Motor neuron (in vitro differentiated cells): ENCODE measurements around the gene OR51B6. TPM values are rescaled to one million over a fixed set of nuclear protein-coding genes. Genes with fewer than 3 reads are reported as not detected.
"Not testable (repeated sequence)": the region's sequence is repeated elsewhere in the genome, so short reads cannot be mapped to it uniquely, and the experiment has no call there.

Experiments used
- ATAC-seq, 8 experiments: fragments of 200-7000 bp; cut with Tn5 transposase; replicated peaks in 6 of 8; 2 replicates each; pipeline ENCODE4 v1.8.0; 2021; ENCODE audit warnings: mild to moderate bottlenecking in 8 of 8, moderate library complexity in 8 of 8
- H3K27ac ChIP-seq, 2 donors: fragments of 250-450 bp; sonication (Bioruptor Pico); 2 replicates each; pipeline ENCODE4 v1.9.0; 2021; ENCODE audit warnings: antibody characterized with exemption in 2 of 2, mild to moderate bottlenecking in 2 of 2, moderate library complexity in 1 of 2
- H3K4me1 ChIP-seq, 2 donors: fragments of 250-450 bp; sonication (Bioruptor Pico); replicated peaks in 1 of 2; 2 replicates each; pipeline ENCODE4 v1.6.1; 2021; ENCODE audit warnings: antibody characterized with exemption in 2 of 2, mild to moderate bottlenecking in 2 of 2, moderate library complexity in 1 of 2
- H3K4me3 ChIP-seq, 5 donors: fragments of 250-450 bp; sonication (Bioruptor Pico); 2 replicates each; pipeline ENCODE4 v1.9.0; 2021; ENCODE audit warnings: antibody characterized with exemption in 5 of 5, mild to moderate bottlenecking in 5 of 5, moderate library complexity in 4 of 5
- WGBS, 10 experiments: fragments of 450-650 bp; shearing (Covaris generic); methylation state at CpG; one replicate each; pipeline ENCODE4 v1.0.0; 2022; 5-methylcytosine and 5-hydroxymethylcytosine counted together
- in situ Hi-C, 9 experiments: fragments of 400-800 bp; cut with MboI; loops; one replicate each; pipeline ENCODE4 v1.15.0; 2021; ENCODE audit warnings: low sequenced_read_pairs in 9 of 9, low pct_unique_long_range_greater_than_20kb in 2 of 9; ENCODE audit not compliant: unreplicated experiment in 9 of 9
- total RNA-seq, 8 experiments: library from RNA; unstranded; fragments of 300-600 nt; gene quantifications; 2 replicates each; pipeline versions ENCODE4 v1.2.3 to v1.2.4, GENCODE V29; 2022

OR51B6 gene
- total RNA-seq, 8 experiments from 2014 or later, result 0.21 to 0.55 (median 0.32) TPM; not detected in 4

GRCh38 chr11:5343474-5344335 lies 7.6 kb upstream of the OR51B6 start, which contains the start of gene OR51B5:
TSS of gene OR51B5 (minus strand) at chr11:5343524. CDS start at chr11:5343524, 0 bp downstream.
- H3K27ac ChIP-seq, result no peak within 1 kb of the TSS
- peak in 1 of 8 experiments; percentile 28 for ATAC-seq
- in situ Hi-C loops, result no loop called here
- H3K4me1 ChIP-seq, result no peaks in the 10 kb centered on the region
- no peak within 1 kb of the TSS for H3K4me3 ChIP-seq
- WGBS, 10 experiments, result 48 to 93% (median 63%) methylated on average over 1 to 6 of the region's 6 CpGs

DNA sequence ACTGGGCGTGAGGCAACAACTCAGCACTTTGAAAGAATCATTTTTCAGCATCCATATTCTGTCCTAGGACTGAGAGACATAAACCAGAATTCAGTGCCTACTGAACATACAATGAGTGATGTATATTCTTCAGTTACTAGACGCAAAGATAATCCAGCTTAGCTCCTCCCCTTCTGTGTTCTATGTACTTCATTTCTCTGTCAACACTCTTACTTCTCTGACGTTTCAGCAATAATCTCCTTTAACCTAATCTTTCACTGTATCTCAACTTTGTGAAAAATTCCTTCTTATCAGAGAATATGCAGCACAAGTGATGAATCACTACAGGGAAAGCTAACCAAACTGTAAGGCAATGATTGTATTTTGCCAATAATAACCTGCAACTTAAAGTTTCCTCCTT lies 5.5 kb upstream of the OR51B6 start:
- no peak for ATAC-seq
- Histone ChIP-seq H3K4me3 (no peak overlapping the region), H3K4me1 (no peaks in the 10 kb centered on the region), H3K27ac (no peak overlapping the region)
- WGBS, 10 experiments, result 0 to 83% (median 57%) methylated on average over 1 to 3 of the region's 3 CpGs; no CpG with 5 or more reads in 1 of the 10 experiments
- in situ Hi-C loops, result no loop called here

GRCh38 chr11:5348551-5349194 lies 2.6 kb upstream of the OR51B6 start:
- H3K27ac ChIP-seq, result no peak overlapping the region
- in situ Hi-C loops, result no loop called here
- ATAC-seq, result peak in 2 of 8 experiments; percentile 25 to 81
- H3K4me3 ChIP-seq, result no peak overlapping the region
- WGBS, 10 experiments, result 8 to 30% (median 25%) methylated on average over 1 to 3 of the region's 3 CpGs; no CpG with 5 or more reads in 5 of the 10 experiments
- H3K4me1 ChIP-seq, result no peaks in the 10 kb centered on the region

DNA sequence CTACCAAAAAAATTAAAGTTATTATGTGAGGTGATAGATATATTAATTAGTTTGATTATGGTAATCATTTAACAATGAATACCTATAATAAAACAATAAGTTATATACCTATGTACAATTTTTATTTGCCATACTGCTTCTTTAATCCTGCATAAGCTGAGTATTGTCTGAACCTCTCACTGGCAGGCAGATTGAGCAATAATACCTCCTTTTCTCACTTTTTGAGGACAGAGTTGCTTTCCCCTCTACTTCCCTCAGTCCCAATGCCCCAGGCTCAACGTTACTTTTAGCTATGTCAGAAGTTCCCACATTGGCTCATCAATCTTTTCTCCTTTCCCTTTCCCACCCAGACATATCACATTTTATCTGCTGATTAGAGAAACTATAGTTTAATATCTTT lies 1.8 kb upstream of the OR51B6 start:
- no peak overlapping the region for H3K4me3 ChIP-seq
- 25 to 83% (median 57%) methylated on average over 1 of the region's 1 CpG; no CpG with 5 or more reads in 5 of the 10 experiments for WGBS, 10 experiments
- in situ Hi-C loops, result no loop called here
- H3K4me1 ChIP-seq, result no peaks in the 10 kb centered on the region
- H3K27ac ChIP-seq, result no peak overlapping the region
- no peak for ATAC-seq

GRCh38 chr11:5356031-5356430 lies 4.7 kb downstream of the OR51B6 start:
- H3K4me1 ChIP-seq, H3K4me3 ChIP-seq, H3K27ac ChIP-seq, ATAC-seq: not testable (repeated sequence)
- WGBS, 10 experiments, result 71 to 80% (median 77%) methylated on average over 1 to 3 of the region's 5 CpGs; no CpG with 5 or more reads in 6 of the 10 experiments
- in situ Hi-C loops, result loop anchor here in 1 of 9 experiments (25.0 kb wide), 1 partner anchor 144 kb away; the partner anchor contains the start of gene OR51V1

DNA sequence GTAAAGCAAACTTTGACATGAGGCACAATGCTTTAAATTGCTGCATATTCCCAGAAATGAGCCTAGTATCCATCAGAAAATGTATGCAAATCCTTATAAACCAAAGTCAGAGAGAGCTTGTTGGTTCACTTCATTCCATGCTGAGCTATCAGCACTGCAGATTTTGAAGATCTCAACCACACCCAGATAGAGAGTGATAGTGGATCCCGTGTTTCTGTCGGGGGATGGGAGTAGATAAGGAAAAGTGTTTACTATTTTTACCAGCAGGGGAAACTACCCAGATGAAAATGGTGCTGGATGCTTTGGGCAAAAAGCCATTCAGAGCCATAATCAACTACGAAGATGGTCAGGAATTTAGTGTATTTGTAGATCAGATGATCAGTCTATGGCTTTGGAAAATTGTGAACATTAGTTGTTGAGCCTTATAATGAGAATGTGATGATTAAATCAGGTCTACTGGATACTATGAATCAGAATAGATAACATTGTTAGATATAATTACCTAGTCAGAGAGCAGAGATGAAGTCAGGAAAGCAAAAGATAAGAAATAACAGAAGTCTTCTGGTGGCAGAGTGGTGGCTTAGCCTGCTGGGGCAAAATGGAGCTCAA lies 10.8 kb downstream of the OR51B6 start:
- Histone ChIP-seq H3K4me1 (no peaks in the 10 kb centered on the region), H3K27ac (no peak overlapping the region), H3K4me3 (no peak overlapping the region)
- WGBS, 10 experiments, result 0 to 100% (median 61%) methylated on average over 1 to 3 of the region's 3 CpGs; no CpG with 5 or more reads in 1 of the 10 experiments
- in situ Hi-C loops, result loop anchor here in 1 of 9 experiments (25.0 kb wide), 1 partner anchor 150 kb away; the partner anchor contains the start of gene OR51V1
- ATAC-seq, result peak in 1 of 8 experiments; percentile 28

- Histone ChIP-seq H3K4me3 (no peak overlapping the region), H3K27ac (no peak overlapping the region), H3K4me1 (no peaks in the 10 kb centered on the region)
- ATAC-seq, result no peak
- in situ Hi-C loops, result loop anchor here in 1 of 9 experiments (25.0 kb wide), 1 partner anchor 151 kb away; the partner anchor contains the start of gene OR51V1
- 57 to 100% (median 85%) methylated on average over 1 of the region's 1 CpG; no CpG with 5 or more reads in 2 of the 10 experiments for WGBS, 10 experiments
Measured at GRCh38 chr11:5363679-5364078, 12.4 kb downstream of the OR51B6 start.

DNA sequence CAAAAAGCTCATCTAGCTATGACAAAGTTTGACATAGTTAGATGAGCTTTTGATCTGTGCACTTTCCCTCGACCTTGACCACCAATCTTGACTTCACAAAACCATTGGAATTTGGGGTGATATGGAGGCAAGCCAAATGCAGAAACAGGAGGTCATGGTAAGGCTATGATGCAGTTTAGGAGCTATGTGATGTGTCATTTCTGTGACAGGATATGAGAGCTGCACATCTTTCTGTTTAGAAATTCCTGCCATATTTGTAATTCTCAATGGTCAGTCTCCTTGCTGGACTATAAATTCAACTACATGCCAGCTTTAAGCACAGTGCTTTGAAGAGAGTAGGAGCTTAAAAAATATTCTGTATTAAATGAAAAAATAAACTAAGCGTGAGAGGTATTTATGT lies 12.9 kb downstream of the OR51B6 start:
- 0 to 44% (median 20%) methylated on average over 1 of the region's 2 CpGs; no CpG with 5 or more reads in 6 of the 10 experiments for WGBS, 10 experiments

GRCh38 chr11:5366365-5366764 lies 15.1 kb downstream of the OR51B6 start:
- in situ Hi-C loops, result loop anchor here in 1 of 9 experiments (25.0 kb wide), 1 partner anchor 154 kb away; the partner anchor contains the start of gene OR51V1
- not testable (repeated sequence) for H3K4me1 ChIP-seq, H3K4me3 ChIP-seq, ATAC-seq, H3K27ac ChIP-seq
- 70 to 91% (median 78%) methylated on average over 4 to 6 of the region's 6 CpGs; no CpG with 5 or more reads in 1 of the 10 experiments for WGBS, 10 experiments

More for the DNA sequence above, 12.9 kb downstream of the OR51B6 start:
- Histone ChIP-seq H3K4me1 (no peaks in the 10 kb centered on the region), H3K4me3 (no peak overlapping the region), H3K27ac (no peak overlapping the region)
- in situ Hi-C loops, result loop anchor here in 1 of 9 experiments (25.0 kb wide), 1 partner anchor 152 kb away; the partner anchor contains the start of gene OR51V1
- ATAC-seq, result no peak

DNA sequence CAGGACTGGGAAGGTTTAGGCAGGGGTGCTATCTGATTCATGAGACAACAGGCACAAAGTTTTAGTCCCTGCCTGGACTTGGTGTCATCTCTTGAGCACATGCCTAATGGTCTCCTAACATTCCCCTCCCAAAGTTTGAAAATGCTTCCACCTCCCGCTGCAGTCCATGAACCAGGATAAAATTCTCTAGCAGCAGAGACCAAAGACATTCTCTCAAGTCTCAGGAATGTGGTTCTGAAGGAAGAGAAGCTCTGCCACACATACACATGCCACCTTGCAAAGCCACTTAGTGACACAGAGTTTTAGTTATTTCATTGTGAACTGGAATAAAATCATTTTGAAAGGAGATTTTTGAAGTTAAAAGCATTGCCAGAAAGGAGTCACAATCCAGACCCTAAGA lies 15.5 kb downstream of the OR51B6 start:
- no peak for ATAC-seq
- in situ Hi-C loops, result loop anchor here in 1 of 9 experiments (25.0 kb wide), 1 partner anchor 155 kb away; the partner anchor contains the start of gene OR51V1
- WGBS, 10 experiments, result 20 to 80% (median 44%) methylated on average over 1 of the region's 1 CpG; no CpG with 5 or more reads in 4 of the 10 experiments
- Histone ChIP-seq H3K4me3 (no peak overlapping the region), H3K4me1 (no peaks in the 10 kb centered on the region), H3K27ac (no peak overlapping the region)

GRCh38 chr11:5367448-5368074 lies 16.3 kb downstream of the OR51B6 start:
- Histone ChIP-seq H3K27ac (no peak overlapping the region), H3K4me3 (no peak overlapping the region), H3K4me1 (no peaks in the 10 kb centered on the region)
- WGBS, 10 experiments, result 40 to 80% (median 43%) methylated on average over 1 to 2 of the region's 2 CpGs; no CpG with 5 or more reads in 5 of the 10 experiments
- peak in 2 of 8 experiments; percentile 56 to 66 for ATAC-seq
- in situ Hi-C loops, result loop anchor here in 1 of 9 experiments (25.0 kb wide), 1 partner anchor 155 kb away; the partner anchor contains the start of gene OR51V1

GRCh38 chr11:5368502-5369043 lies 17.3 kb downstream of the OR51B6 start:
- ATAC-seq, result no peak
- 27 to 100% (median 56%) methylated on average over 1 to 3 of the region's 3 CpGs for WGBS, 10 experiments
- no peak overlapping the region for H3K4me3 ChIP-seq
- no peaks in the 10 kb centered on the region for H3K4me1 ChIP-seq
- H3K27ac ChIP-seq, result no peak overlapping the region
- in situ Hi-C loops, result loop anchor here in 1 of 9 experiments (25.0 kb wide), 1 partner anchor 156 kb away; the partner anchor contains the start of gene OR51V1
